ENCODE results near the gene ZNF581.

The ZNF581 gene

DNA sequence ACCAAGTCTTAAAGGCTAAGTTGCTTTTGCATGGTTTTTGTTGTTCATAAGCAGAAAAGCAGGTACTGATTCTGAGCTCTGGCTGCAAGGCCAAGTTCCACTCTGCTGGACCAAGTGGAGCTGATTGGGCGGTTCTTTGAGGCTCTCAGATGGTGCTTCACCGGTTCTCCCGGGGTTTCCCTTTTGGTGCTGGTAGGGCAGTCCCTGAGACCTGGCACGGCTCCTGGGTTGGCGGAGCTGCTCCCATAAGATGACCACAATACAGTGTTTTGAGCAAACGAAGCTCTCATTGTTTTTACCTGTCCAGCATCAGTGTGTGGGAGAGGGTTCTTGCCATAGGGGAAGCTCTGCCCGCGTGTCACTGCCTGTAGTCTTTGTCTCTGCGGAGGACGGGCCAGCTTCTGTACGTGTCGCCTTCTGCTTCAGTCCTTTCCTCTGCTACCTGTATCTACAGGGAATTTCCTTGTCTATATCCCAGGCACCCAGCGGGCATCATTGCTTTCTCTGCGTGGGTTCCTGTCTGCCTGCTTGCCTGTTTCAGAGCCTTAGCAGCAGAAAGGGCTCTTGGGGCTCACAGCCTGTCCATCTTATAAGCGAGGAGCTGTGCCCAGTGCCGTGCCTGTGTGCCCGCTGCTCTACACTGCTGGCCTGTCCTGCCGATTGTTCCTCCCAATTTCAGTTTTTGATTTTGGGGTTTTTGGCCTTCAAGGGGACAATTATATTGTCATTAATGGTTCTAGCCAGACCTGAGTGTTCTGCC, 13.7 kb downstream of the ZNF581 start:
- Histone ChIP-seq H3K9ac (ENCODE audit: low read length) (no peak overlapping the region), H3K27ac (ENCODE audit: low read depth, low read length) (no peak overlapping the region), H3K4me3 (ENCODE audit: low read length) (peak overlapping the region; percentile 80), H3K36me3 (ENCODE audit: control insufficient read depth, insufficient read depth, low read length) (peaks cover 16% of the 10 kb centered on the region), H3K4me1 (ENCODE audit: control insufficient read depth, insufficient read depth, low read length) (peaks cover 21% of the 10 kb centered on the region), H3K27me3 (ENCODE audit: control insufficient read depth, insufficient read depth, low read length) (no peaks in the 10 kb centered on the region)

GRCh38 chr19:55658846-55659459, 15.5 kb downstream of the ZNF581 start:
- H3K9ac ChIP-seq (ENCODE audit: low read length): no peak overlapping the region
- no peaks in the 10 kb centered on the region for H3K27me3 ChIP-seq (ENCODE audit: control insufficient read depth, insufficient read depth, low read length)
- H3K4me1 ChIP-seq (ENCODE audit: control insufficient read depth, insufficient read depth, low read length): peaks cover 21% of the 10 kb centered on the region
- H3K36me3 ChIP-seq (ENCODE audit: control insufficient read depth, insufficient read depth, low read length): peaks cover 32% of the 10 kb centered on the region
- H3K27ac ChIP-seq (ENCODE audit: low read depth, low read length): no peak overlapping the region
- H3K4me3 ChIP-seq (ENCODE audit: low read length): no peak overlapping the region

DNA sequence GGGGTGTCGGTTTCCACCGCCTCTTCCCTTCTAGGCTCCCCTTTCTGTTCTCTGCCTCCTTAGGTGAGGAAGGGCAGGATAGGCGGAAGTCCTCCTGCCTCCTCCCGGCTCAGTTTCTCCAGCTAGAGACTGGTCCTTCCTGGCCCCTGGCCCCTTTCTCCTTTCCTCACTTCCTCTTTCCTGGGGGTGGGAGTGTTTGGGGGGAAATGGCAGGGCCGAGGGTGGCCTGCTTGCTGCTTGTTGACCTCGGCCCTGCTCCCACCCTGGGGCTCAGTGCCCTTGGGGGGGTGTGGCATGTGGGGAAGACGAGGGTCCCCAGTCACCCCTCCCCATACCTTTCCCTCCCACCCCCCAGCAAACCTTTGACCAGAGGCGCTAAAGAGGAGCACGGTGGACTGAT, 16.4 kb downstream of the ZNF581 start:
- H3K36me3 ChIP-seq (ENCODE audit: control insufficient read depth, insufficient read depth, low read length): peaks cover 39% of the 10 kb centered on the region
- no peaks in the 10 kb centered on the region for H3K27me3 ChIP-seq (ENCODE audit: control insufficient read depth, insufficient read depth, low read length)
- H3K27ac ChIP-seq (ENCODE audit: low read depth, low read length): no peak overlapping the region
- H3K4me1 ChIP-seq (ENCODE audit: control insufficient read depth, insufficient read depth, low read length): peaks cover 21% of the 10 kb centered on the region
- no peak overlapping the region for H3K4me3 ChIP-seq (ENCODE audit: low read length)
- H3K9ac ChIP-seq (ENCODE audit: low read length): no peak overlapping the region

DNA sequence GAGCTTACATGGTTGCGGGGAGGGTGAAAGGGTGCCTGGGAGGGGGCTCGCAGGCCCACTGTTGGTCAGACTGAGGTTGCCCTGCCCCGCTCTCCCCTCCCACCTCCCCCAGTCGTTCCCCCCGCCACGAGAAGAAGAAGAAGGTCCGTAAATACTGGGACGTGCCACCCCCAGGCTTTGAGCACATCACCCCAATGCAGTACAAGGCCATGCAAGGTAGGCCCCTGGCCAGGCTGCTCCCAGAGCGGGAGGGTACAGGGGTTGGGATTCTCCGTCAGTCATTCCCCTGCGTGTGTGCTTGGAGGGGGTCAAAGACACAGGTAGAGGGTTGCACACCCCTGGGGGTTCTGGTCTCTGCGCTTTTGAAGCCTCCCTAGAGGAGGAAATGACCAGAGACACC, 17.0 kb downstream of the ZNF581 start:
- Histone ChIP-seq H3K4me3 (ENCODE audit: low read length) (no peak overlapping the region), H3K27ac (ENCODE audit: low read depth, low read length) (no peak overlapping the region), H3K36me3 (ENCODE audit: control insufficient read depth, insufficient read depth, low read length) (peaks cover 42% of the 10 kb centered on the region), H3K27me3 (ENCODE audit: control insufficient read depth, insufficient read depth, low read length) (no peaks in the 10 kb centered on the region), H3K9ac (ENCODE audit: low read length) (no peak overlapping the region), H3K4me1 (ENCODE audit: control insufficient read depth, insufficient read depth, low read length) (peaks cover 21% of the 10 kb centered on the region)

DNA sequence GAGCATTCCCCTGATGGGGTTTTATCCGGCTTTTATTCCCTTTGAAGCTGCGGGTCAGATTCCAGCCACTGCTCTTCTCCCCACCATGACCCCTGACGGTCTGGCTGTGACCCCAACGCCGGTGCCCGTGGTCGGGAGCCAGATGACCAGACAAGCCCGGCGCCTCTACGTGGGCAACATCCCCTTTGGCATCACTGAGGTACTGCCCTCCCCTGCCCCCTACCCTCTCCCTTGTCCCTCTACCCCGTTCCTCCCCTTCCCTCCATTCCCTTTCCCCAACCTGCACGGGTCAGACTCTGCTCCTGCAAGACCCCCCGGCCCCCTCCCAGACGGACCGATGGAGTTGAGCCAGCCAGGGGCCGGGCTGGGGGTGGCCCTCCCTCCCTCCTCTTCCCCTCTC, 17.5 kb downstream of the ZNF581 start:
- H3K9ac ChIP-seq (ENCODE audit: low read length): no peak overlapping the region
- H3K36me3 ChIP-seq (ENCODE audit: control insufficient read depth, insufficient read depth, low read length): peaks cover 44% of the 10 kb centered on the region
- H3K4me1 ChIP-seq (ENCODE audit: control insufficient read depth, insufficient read depth, low read length): peaks cover 17% of the 10 kb centered on the region
- no peaks in the 10 kb centered on the region for H3K27me3 ChIP-seq (ENCODE audit: control insufficient read depth, insufficient read depth, low read length)
- H3K4me3 ChIP-seq (ENCODE audit: low read length): no peak overlapping the region
- H3K27ac ChIP-seq (ENCODE audit: low read depth, low read length): no peak overlapping the region

DNA sequence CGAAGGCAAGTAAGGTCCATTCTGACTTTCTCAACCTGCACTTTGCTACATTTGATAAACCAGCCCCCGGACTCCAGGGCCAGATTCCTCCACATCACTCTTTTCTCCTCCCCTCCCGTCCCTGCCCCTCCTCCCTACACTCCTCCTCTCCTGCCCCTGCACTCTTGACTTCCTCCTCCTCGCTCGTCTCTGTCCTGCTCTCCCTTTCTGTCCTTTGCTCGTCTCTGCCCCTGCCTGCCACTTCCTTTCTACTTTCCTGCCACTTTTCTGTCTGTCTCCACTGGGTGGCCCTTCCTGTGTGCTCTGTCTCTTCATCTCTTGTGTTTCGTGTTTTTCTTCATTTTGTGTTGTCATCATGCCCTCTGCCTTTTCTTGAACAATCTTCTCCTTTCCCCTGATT, 18.4 kb downstream of the ZNF581 start:
- H3K36me3 ChIP-seq (ENCODE audit: control insufficient read depth, insufficient read depth, low read length): peaks cover 46% of the 10 kb centered on the region
- no peaks in the 10 kb centered on the region for H3K27me3 ChIP-seq (ENCODE audit: control insufficient read depth, insufficient read depth, low read length)
- H3K27ac ChIP-seq (ENCODE audit: low read depth, low read length): no peak overlapping the region
- peaks cover 9% of the 10 kb centered on the region for H3K4me1 ChIP-seq (ENCODE audit: control insufficient read depth, insufficient read depth, low read length)
- no peak overlapping the region for H3K9ac ChIP-seq (ENCODE audit: low read length)
- H3K4me3 ChIP-seq (ENCODE audit: low read length): no peak overlapping the region

DNA sequence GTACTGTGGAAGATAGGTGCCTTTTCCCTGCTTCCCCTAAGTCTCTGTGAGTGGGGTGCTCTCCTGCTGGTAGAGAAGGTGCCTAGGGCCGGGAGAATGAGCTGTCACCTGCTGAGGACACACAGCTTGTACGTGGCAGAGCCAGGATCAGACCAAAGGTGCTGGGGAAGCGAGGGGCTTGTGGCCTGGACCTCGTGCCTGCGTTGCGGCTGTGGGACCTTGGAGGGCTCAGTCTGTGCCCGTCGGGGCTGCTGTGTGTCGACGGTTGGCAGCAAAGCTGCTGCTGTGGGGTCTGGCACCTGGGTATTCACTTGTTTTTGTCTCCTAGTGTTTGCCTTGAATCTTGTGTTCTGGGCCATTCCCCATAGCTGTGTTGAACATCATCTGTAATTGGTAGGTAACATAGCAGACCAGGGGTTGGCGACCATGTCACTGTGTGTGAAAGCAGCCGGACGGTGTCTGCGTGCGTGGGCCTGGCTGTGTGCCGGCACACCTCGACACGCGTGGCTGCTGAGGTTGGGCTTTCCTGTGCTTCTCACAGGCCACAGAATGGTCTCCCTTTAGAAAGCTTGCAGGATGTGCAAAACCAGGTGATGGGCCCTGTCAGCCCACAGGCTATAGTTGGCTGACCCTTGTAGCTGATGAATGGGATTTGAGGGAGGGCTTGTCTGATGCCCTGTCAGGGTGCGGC, 20.5 kb downstream of the ZNF581 start:
- Histone ChIP-seq H3K4me3 (ENCODE audit: low read length) (no peak overlapping the region), H3K27ac (ENCODE audit: low read depth, low read length) (no peak overlapping the region), H3K36me3 (ENCODE audit: control insufficient read depth, insufficient read depth, low read length) (peaks cover 58% of the 10 kb centered on the region), H3K27me3 (ENCODE audit: control insufficient read depth, insufficient read depth, low read length) (no peaks in the 10 kb centered on the region), H3K4me1 (ENCODE audit: control insufficient read depth, insufficient read depth, low read length) (no peaks in the 10 kb centered on the region), H3K9ac (ENCODE audit: low read length) (no peak overlapping the region)

DNA sequence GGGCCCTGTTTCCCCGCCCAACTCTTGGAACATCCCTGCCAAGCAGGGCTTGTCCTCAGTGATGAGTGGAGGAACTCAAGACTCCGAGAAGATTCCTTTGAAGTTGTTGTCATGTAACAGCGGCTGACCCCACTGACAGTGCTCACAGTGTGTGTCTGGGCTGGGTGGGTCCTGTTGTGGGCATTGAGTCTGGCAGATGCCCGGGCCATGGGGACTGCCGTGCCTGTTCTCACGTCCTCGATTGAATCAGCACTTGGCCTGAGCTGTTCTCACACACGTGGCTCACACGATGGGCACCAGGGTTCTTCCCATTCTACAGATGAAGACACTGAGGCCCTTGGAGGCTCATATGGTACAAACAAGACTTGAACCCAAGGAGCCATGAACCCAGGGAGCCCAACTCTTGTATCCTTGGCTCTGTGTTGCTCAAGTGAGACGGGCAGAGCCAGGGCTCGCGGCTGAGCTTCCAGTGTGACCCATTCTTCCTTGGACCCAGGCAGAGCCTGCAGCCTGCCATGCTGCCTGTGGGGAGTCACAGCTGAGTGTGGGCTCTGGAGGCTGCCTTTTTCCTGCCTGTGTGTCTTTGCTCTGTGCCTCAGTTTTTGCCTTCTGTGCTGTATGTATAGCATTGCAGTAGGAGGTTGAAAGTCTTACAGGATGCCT, 23.0 kb downstream of the ZNF581 start:
- H3K27me3 ChIP-seq (ENCODE audit: control insufficient read depth, insufficient read depth, low read length): no peaks in the 10 kb centered on the region
- no peaks in the 10 kb centered on the region for H3K4me1 ChIP-seq (ENCODE audit: control insufficient read depth, insufficient read depth, low read length)
- no peak overlapping the region for H3K9ac ChIP-seq (ENCODE audit: low read length)
- peaks cover 66% of the 10 kb centered on the region for H3K36me3 ChIP-seq (ENCODE audit: control insufficient read depth, insufficient read depth, low read length)
- H3K27ac ChIP-seq (ENCODE audit: low read depth, low read length): no peak overlapping the region
- H3K4me3 ChIP-seq (ENCODE audit: low read length): no peak overlapping the region

DNA sequence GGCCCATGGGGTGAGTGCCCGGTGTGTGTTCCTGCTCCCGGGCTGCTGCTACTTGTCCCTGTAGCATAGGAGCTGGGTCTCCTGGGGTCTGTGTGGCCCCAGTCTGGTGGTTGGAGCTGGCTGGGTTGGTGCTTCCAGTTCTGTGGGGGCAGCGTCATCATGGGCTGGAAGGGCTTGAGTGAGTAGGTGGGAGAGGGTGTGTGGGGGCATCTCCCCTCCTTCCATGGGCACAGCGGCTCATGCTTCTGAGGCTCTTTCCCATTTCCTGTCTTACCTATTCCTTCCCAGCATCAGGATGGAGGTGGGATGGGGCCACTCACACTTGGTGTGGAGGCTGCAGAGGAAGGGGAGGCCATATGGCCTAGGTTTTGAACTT, 23.5 kb downstream of the ZNF581 start:
- H3K27me3 ChIP-seq (ENCODE audit: control insufficient read depth, insufficient read depth, low read length): no peaks in the 10 kb centered on the region
- H3K4me3 ChIP-seq (ENCODE audit: low read length): no peak overlapping the region
- H3K4me1 ChIP-seq (ENCODE audit: control insufficient read depth, insufficient read depth, low read length): no peaks in the 10 kb centered on the region
- no peak overlapping the region for H3K9ac ChIP-seq (ENCODE audit: low read length)
- no peak overlapping the region for H3K27ac ChIP-seq (ENCODE audit: low read depth, low read length)
- peaks cover 61% of the 10 kb centered on the region for H3K36me3 ChIP-seq (ENCODE audit: control insufficient read depth, insufficient read depth, low read length)

DNA sequence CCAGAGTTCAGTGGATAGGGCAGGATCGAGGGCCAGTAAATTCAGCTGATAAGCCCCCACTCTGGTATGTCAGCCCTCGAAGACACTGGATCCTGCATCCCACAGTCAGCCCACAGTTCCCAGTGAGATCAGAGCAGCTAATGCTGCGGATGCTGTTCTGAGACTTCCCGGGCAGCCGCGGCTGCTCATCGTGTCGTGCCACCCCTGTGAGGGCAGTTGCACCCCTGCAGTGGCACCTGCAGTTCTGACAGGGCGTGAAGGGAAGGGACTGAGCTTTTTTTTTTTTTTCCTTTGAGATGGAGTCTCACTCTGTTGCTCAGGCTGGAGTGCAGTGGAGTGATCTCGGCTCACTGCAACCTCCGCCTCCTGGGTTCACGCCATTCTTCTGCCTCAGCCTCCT, 24.1 kb downstream of the ZNF581 start:
- H3K27ac ChIP-seq (ENCODE audit: low read depth, low read length): no peak overlapping the region
- H3K36me3 ChIP-seq (ENCODE audit: control insufficient read depth, insufficient read depth, low read length): peaks cover 62% of the 10 kb centered on the region
- no peak overlapping the region for H3K9ac ChIP-seq (ENCODE audit: low read length)
- no peaks in the 10 kb centered on the region for H3K4me1 ChIP-seq (ENCODE audit: control insufficient read depth, insufficient read depth, low read length)
- H3K4me3 ChIP-seq (ENCODE audit: low read length): no peak overlapping the region
- no peaks in the 10 kb centered on the region for H3K27me3 ChIP-seq (ENCODE audit: control insufficient read depth, insufficient read depth, low read length)

DNA sequence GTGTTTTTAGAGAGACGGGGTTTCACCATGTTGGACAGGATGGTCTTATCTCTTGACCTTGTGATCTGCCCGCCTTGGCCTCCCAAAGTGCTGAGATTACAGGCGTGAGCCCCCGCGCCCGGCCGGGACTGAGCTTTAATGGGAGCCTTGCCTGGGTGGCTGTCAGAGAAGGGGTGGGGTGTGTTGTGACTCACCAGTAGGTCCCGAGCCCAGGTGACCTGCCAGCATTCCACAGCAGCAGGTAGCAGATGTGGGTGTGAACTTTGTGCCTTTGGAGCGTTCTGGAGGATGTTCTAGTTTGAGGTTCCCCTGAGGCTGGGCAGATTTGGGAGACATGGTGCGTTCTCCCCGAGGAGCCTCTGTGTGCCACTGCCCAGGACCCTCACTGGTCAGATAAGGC, 24.5 kb downstream of the ZNF581 start:
- H3K27me3 ChIP-seq (ENCODE audit: control insufficient read depth, insufficient read depth, low read length): no peaks in the 10 kb centered on the region
- H3K36me3 ChIP-seq (ENCODE audit: control insufficient read depth, insufficient read depth, low read length): peaks cover 57% of the 10 kb centered on the region
- no peak overlapping the region for H3K4me3 ChIP-seq (ENCODE audit: low read length)
- H3K9ac ChIP-seq (ENCODE audit: low read length): no peak overlapping the region
- no peaks in the 10 kb centered on the region for H3K4me1 ChIP-seq (ENCODE audit: control insufficient read depth, insufficient read depth, low read length)
- H3K27ac ChIP-seq (ENCODE audit: low read depth, low read length): no peak overlapping the region

- Histone ChIP-seq H3K4me3 (ENCODE audit: low read length) (no peak overlapping the region), H3K9ac (ENCODE audit: low read length) (no peak overlapping the region), H3K36me3 (ENCODE audit: control insufficient read depth, insufficient read depth, low read length) (peaks cover 49% of the 10 kb centered on the region), H3K27me3 (ENCODE audit: control insufficient read depth, insufficient read depth, low read length) (no peaks in the 10 kb centered on the region), H3K27ac (ENCODE audit: low read depth, low read length) (no peak overlapping the region), H3K4me1 (ENCODE audit: control insufficient read depth, insufficient read depth, low read length) (no peaks in the 10 kb centered on the region)
Measured at GRCh38 chr19:55668603-55669348, 25.3 kb downstream of the ZNF581 start.
